Panc1 (cell line): ENCODE data around the gene GLRA3. TPM values are rescaled to one million over a fixed set of nuclear protein-coding genes. Genes with fewer than 3 reads are reported as not detected.

ENCODE experiments used
- ATAC-seq: fragments of 200-7000 bp; cut with Tn5 transposase; 2 replicates; pipeline ENCODE4 v1.9.1; 2020; ENCODE audit warnings: mild to moderate bottlenecking, moderate library complexity
- BruUV-seq: library from RNA; stranded (reverse); fragments of 400-500 nt; replicated peaks from 2 replicates; lab custom pipeline; 2021; lab: Mats Ljungman, UMichigan
- CTCF ChIA-PET: fragments of 300-600 bp; sonication (Branson Sonifier 250); formaldehyde crosslinking; loops from one replicate; lab custom pipeline; 2022; ENCODE audit warnings: antibody characterized with exemption; lab: Charles Lee
- POLR2A ChIA-PET: fragments of 300-600 bp; sonication (Branson Sonifier 250); formaldehyde crosslinking; loops from one replicate; lab custom pipeline; 2022; ENCODE audit warnings: antibody characterized with exemption; lab: Charles Lee
- DNase-seq: peaks from one replicate; pipeline ENCODE4 v3.0.0-alpha.2; 2010; ENCODE audit warnings: low read depth, low spot score
- H3K27ac ChIP-seq: 2 replicates; pipeline ENCODE4 v1.5.1; 2011; ENCODE audit warnings: mild to moderate bottlenecking, low read length, inconsistent platforms
- H3K27me3 ChIP-seq: fragments of 200-500 bp; sonication (Bioruptor generic); 2 replicates; pipeline ENCODE4 v1.6.0; 2014; ENCODE audit warnings: low read length, inconsistent platforms; ENCODE audit not compliant: control insufficient read depth, insufficient read depth
- H3K36me3 ChIP-seq: fragments of 200-500 bp; sonication (Bioruptor generic); 2 replicates; pipeline ENCODE4 v1.5.1; 2014; ENCODE audit warnings: inconsistent platforms, mild to moderate bottlenecking, low read length, moderate library complexity; ENCODE audit not compliant: control insufficient read depth, insufficient read depth
- H3K4me1 ChIP-seq: 2 replicates; pipeline ENCODE4 v1.5.1; 2011; ENCODE audit warnings: inconsistent platforms, mild to moderate bottlenecking, low read length, moderate library complexity; ENCODE audit not compliant: control insufficient read depth, insufficient read depth
- H3K4me3 ChIP-seq, 2 experiments: 2 replicates each; pipeline ENCODE4 v1.5.1; 2011 to 2012; ENCODE audit warnings: low read depth in 2 of 2, low read length in 2 of 2, mild to moderate bottlenecking in 2 of 2, inconsistent platforms in 1 of 2, moderate library complexity in 1 of 2
- H3K9me3 ChIP-seq: fragments of 200-500 bp; sonication (Bioruptor generic); 2 replicates; pipeline ENCODE4 v1.5.1; 2014; ENCODE audit warnings: low read depth, mild to moderate bottlenecking, inconsistent platforms, low read length, moderate library complexity; ENCODE audit not compliant: control insufficient read depth, insufficient read depth
- CTCF ChIP-seq: fragments of 450-650 bp; IDR thresholded peaks from 2 replicates; pipeline ENCODE4 v1.5.1; 2017; ENCODE audit warnings: mild to moderate bottlenecking
- POLR2AphosphoS5 ChIP-seq: IDR thresholded peaks from 2 replicates; pipeline ENCODE4 v1.6.1; 2012; ENCODE audit warnings: mild to moderate bottlenecking, low read depth, low read length, moderate library complexity
- REST ChIP-seq, 2 experiments: IDR thresholded peaks; 2 replicates each; pipeline ENCODE4 v1.6.1; 2011 to 2012; ENCODE audit warnings: low read depth in 2 of 2, control low read depth in 1 of 2, low read length in 1 of 2, mild to moderate bottlenecking in 1 of 2, moderate library complexity in 1 of 2; ENCODE audit not compliant: insufficient read depth in 1 of 2
- SIN3A ChIP-seq: IDR thresholded peaks from 2 replicates; pipeline ENCODE4 v1.6.1; 2012; ENCODE audit warnings: low read depth, mild to moderate bottlenecking, low read length, moderate library complexity, borderline replicate concordance; ENCODE audit not compliant: insufficient read depth
- TCF7L2 ChIP-seq: IDR thresholded peaks from 2 replicates; pipeline ENCODE4 v1.6.1; 2011; ENCODE audit warnings: mild to moderate bottlenecking, low read depth, low read length, inconsistent platforms
- in situ Hi-C: cut with HindIII; loops from 2 replicates; pipeline ENCODE4 v1.10.0; 2016; ENCODE audit warnings: low sequenced_read_pairs, low pct_unique_long_range_greater_than_20kb
- intact Hi-C: fragments of 100-400 bp; cut with micrococcal nuclease; formaldehyde crosslinking; loops from one replicate; pipeline ENCODE4 v1.10.0; 2022; ENCODE audit not compliant: unreplicated experiment
- total RNA-seq: library from RNA; stranded (reverse); gene quantifications from one replicate; pipeline ENCODE4 v1.2.1, GENCODE V29; 2021; ENCODE audit not compliant: unreplicated experiment

GLRA3 gene
- total RNA-seq, 1 experiment from 2014 or later = not detected

- H3K9me3 ChIP-seq = no peaks in the 10 kb centered on the region
- ChIA-PET CTCF (no interaction called here), POLR2A (no interaction called here)
- no peaks in the 10 kb centered on the region for H3K27me3 ChIP-seq
- no TSS peak for BruUV-seq
- no peak for ATAC-seq
- intact Hi-C loops (no loop called here), in situ Hi-C loops (no loop called here)
- H3K27ac ChIP-seq = no peak overlapping the region
- no peak for DNase-seq
- no peaks in the 10 kb centered on the region for H3K36me3 ChIP-seq
- H3K4me1 ChIP-seq = no peaks in the 10 kb centered on the region
- H3K4me3 ChIP-seq = no peak overlapping the region
- TF ChIP-seq CTCF = no peak
- TF ChIP-seq SIN3A = no peak
- TF ChIP-seq POLR2AphosphoS5 = no peak
- no peak for TF ChIP-seq REST (IDR thresholded peaks at IDR 0.05; ENCODE audit: insufficient read depth in 1 of 2, low read depth in 2 of 2, low read length in 1 of 2)
- no peak for TF ChIP-seq TCF7L2
Observed at GRCh38 chr4:174593701-174594100, 235.3 kb downstream of the GLRA3 start.

- ChIA-PET POLR2A (no interaction called here), CTCF (no interaction called here)
- Histone ChIP-seq H3K27ac (no peak overlapping the region), H3K9me3 (no peaks in the 10 kb centered on the region), H3K4me3 (no peak overlapping the region), H3K27me3 (no peaks in the 10 kb centered on the region), H3K4me1 (no peaks in the 10 kb centered on the region), H3K36me3 (no peaks in the 10 kb centered on the region)
- BruUV-seq = no TSS peak
- no peak for DNase-seq
- in situ Hi-C loops = no loop called here
- no peak for ATAC-seq
- intact Hi-C loops = no loop called here
- TF ChIP-seq CTCF = no peak
- TF ChIP-seq POLR2AphosphoS5 = no peak
- no peak for TF ChIP-seq REST (IDR thresholded peaks at IDR 0.05; ENCODE audit: insufficient read depth in 1 of 2, low read depth in 2 of 2, low read length in 1 of 2)
- no peak for TF ChIP-seq TCF7L2
- no peak for TF ChIP-seq SIN3A
Observed at GRCh38 chr4:174592985-174593335, 236.1 kb downstream of the GLRA3 start.
